Cardiac septum (tissue), 1 donor: ENCODE results near the gene PRAMEF15. TPM values are rescaled to one million over a fixed set of nuclear protein-coding genes. Genes with fewer than 3 reads are reported as not detected.

ENCODE experiments used
- total RNA-seq: library from RNA; stranded (reverse); fragmentation: NEBNext Ultra II Directional; extraction: Animal tissue kit (Norgen Biotek cat#: 25700); gene quantifications from one replicate; pipeline ENCODE4 v1.2.1, GENCODE V29; 2021
- donor health status: DM: no; HTN: no; CAD: no.

PRAMEF15 gene
- total RNA-seq, 1 donor from 2014 or later: not detected

Other genes with a start within 250 kb of the PRAMEF15 start
- gene PRAMEF25, start 244.8 kb upstream of the PRAMEF15 start, total RNA-seq: not detected
- gene HNRNPCL2, start 198.7 kb upstream of the PRAMEF15 start, total RNA-seq: not detected
- gene PRAMEF26, start 159.6 kb upstream of the PRAMEF15 start, total RNA-seq: not detected
- not detected for gene HNRNPCL4, start 149.9 kb upstream of the PRAMEF15 start, total RNA-seq
- not detected for gene PRAMEF9, start 143.7 kb upstream of the PRAMEF15 start, total RNA-seq
- not detected for gene PRAMEF13, start 114.2 kb upstream of the PRAMEF15 start, total RNA-seq
- gene PRAMEF18, start 89.4 kb upstream of the PRAMEF15 start, total RNA-seq: not detected
- not detected for gene PRAMEF5, start 61.4 kb upstream of the PRAMEF15 start, total RNA-seq
- not detected for gene PRAMEF8, start 30.4 kb upstream of the PRAMEF15 start, total RNA-seq
- gene PRAMEF33, start 12.0 kb upstream of the PRAMEF15 start, total RNA-seq: not detected
- not detected for gene PRAMEF14, start 31.6 kb downstream of the PRAMEF15 start, total RNA-seq
- not detected for gene PRAMEF19, start 56.4 kb downstream of the PRAMEF15 start, total RNA-seq
- not detected for gene PRAMEF17, start 74.1 kb downstream of the PRAMEF15 start, total RNA-seq
- not detected for gene PRAMEF20, start 94.9 kb downstream of the PRAMEF15 start, total RNA-seq
- 0.73 TPM for gene LRRC38, start 198.4 kb downstream of the PRAMEF15 start, total RNA-seq